Fibroblast of villous mesenchyme (primary cell): ENCODE measurements around the gene DGKE. TPM values are rescaled to one million over a fixed set of nuclear protein-coding genes. Genes with fewer than 3 reads are reported as not detected.

Experiments used
- DNase-seq: peaks from one replicate; pipeline ENCODE4 v3.0.0-alpha.2; 2010; ENCODE audit warnings: low read depth
- H3K4me3 ChIP-seq: 2 replicates; pipeline ENCODE4 v1.5.1; 2011; ENCODE audit warnings: low read depth, mild to moderate bottlenecking, low read length
- total RNA-seq: library from RNA; depleted of rRNA; stranded (reverse); fragments of >200 nt; gene quantifications from 2 replicates; pipeline ENCODE4 v1.2.3, GENCODE V29; 2012
- TF ChIP-seq, protein P1 (sequence below): IDR thresholded peaks from 2 replicates; pipeline ENCODE4 v1.5.1; 2012; ENCODE audit warnings: low read depth, mild to moderate bottlenecking, low read length; ENCODE audit not compliant: insufficient read depth

The DGKE gene
- total RNA-seq, 1 donor = 12.1 TPM

DNA sequence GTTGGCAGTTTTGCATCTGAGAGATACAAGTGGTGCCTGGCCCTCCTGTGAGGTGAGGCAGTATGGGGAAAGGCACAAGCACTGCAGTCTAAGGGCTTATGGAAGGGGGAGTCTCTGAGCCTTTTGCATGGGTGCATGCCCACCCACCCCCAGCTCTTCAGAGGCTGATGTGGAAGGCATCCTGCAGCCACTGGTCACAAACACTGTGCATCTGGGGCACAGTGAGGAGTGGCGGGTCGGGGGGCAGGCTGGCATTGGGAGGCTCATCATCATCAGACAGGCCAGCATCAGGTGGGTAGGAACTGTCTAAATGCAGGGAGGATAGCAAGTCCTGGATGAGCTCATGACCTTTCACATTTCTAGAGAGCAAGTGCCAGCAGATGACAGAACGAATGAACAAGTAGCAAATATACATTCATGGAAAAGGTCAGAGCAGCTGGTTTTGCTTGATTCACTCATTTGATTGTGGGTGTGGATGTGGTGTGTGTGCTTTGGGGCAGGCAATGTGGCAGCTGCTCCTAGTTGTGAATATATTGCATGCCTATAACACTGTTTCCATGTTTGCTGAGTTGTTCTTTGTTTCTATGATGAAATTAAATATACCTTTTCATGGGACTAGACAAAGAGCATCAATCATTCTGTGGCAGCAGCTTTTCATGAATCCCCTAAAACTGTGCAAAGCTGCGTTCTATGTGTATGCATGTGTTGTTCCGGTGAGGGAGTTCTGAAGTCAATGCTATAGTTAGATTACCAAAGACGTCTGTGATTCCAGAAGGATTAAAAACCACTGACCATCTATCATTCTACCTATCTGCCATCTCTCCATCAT lies 50.7 kb downstream of the DGKE start:
- no peak for DNase-seq
- H3K4me3 ChIP-seq = no peak overlapping the region
- TF ChIP-seq, protein P1, sequence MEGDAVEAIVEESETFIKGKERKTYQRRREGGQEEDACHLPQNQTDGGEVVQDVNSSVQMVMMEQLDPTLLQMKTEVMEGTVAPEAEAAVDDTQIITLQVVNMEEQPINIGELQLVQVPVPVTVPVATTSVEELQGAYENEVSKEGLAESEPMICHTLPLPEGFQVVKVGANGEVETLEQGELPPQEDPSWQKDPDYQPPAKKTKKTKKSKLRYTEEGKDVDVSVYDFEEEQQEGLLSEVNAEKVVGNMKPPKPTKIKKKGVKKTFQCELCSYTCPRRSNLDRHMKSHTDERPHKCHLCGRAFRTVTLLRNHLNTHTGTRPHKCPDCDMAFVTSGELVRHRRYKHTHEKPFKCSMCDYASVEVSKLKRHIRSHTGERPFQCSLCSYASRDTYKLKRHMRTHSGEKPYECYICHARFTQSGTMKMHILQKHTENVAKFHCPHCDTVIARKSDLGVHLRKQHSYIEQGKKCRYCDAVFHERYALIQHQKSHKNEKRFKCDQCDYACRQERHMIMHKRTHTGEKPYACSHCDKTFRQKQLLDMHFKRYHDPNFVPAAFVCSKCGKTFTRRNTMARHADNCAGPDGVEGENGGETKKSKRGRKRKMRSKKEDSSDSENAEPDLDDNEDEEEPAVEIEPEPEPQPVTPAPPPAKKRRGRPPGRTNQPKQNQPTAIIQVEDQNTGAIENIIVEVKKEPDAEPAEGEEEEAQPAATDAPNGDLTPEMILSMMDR = no peak

DNA sequence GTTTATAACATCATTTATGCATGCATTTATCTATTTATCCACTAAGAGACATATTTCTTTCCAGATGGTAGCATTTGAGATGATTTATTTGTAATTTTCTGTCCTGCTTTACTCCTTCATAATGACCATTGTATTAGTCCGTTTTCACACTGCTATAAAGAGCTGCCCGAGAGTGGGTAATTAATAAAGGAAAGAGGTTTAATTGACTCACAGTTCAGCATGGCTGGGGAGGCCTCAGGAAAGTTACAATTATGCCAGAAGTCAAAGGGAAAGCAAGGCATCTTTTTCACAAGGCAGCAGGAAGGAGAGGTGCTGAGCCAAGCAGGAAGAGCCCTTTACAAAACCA lies 51.3 kb downstream of the DGKE start:
- no peak for DNase-seq
- TF ChIP-seq, protein P1 = no peak
- H3K4me3 ChIP-seq = no peak overlapping the region

- H3K4me3 ChIP-seq = no peak overlapping the region
- TF ChIP-seq, protein P1 = no peak
- DNase-seq = no peak
Observed at GRCh38 chr17:56886288-56886731, 52.4 kb downstream of the DGKE start.

DNA sequence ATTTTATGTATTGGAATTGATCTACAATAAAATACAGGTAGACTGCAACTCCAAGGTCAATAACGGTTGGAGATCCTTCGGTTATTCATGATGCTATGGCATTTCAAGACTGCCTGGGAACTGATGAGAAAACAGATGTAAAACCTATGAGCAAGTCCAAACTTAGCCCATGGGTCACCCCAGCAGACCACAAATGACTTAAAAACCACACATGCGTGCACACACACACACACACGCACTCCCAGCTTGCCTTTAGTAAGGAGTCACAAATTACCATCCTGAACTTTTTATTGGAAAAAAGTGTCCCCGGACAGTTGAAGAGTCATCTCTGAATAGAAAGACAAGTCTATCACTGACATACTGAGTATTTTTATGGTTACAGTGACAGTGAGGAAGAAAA lies 53.2 kb downstream of the DGKE start:
- H3K4me3 ChIP-seq = no peak overlapping the region
- TF ChIP-seq, protein P1 = no peak
- DNase-seq = no peak

DNA sequence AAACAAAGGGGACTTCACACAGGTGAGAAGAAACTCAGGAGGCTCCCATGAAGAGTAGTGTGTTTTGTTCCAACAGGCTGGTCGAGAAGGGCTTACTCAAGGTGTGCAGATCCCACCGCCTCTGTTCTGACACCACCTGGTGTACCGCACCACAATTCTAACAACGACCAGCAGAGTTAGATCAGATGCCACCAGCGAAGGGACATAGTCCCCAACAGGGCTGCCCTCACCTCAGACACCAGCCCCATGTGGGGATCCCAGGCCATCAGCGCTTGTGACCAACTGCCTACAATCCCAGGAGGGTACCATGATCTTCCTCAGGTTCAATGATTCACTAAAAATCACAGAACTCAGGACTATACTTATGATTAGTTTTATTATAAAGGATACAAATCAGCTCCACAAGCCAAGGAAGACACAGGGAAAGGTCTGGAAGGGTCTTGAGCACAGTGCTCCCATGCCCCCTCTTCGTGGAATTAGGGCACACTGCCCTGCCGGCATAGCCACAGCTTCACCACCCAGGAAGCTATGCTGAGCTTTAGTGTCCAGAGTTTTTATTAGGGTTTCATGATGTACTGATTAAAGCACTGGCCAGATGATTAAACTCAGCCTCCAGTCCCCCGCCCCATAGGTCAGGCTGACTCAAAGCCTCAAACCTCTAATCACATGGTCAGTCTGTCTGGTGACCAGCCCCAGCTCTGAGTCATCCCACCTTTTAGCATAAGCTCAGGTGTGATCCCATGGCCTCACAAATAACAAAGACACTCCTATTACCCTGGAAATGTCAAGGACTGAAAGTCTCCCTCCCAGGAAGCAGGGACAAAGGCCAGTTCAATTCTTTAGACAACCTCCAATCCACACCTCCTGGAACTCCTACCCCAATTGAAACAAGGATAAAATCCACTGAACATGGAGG lies 53.9 kb downstream of the DGKE start:
- no peak for DNase-seq
- H3K4me3 ChIP-seq = no peak overlapping the region
- TF ChIP-seq, protein P1 = no peak

DNA sequence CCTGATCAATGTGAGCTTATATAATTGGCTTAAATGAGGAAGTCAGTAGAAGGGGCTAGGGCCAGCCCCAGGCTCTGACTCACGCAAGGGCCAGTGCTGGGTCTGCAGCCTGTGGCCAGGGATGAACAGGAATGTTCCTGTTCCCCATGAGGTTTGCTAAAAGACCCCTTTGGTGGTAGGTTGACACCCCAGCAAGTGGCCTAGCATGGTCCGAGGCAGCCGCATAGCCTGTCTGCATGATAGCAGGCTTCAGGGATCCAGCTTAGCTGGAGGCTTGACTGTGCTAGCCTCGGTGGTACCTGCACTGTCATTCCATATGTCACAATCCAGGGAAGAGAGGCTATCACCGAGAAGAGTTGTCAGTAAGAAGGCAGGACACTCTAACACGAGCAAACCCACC lies 56.4 kb downstream of the DGKE start:
- TF ChIP-seq, protein P1 = no peak
- H3K4me3 ChIP-seq = no peak overlapping the region
- DNase-seq = no peak
